Panc1 (cell line): ENCODE measurements around the gene MAST4. TPM values are rescaled to one million over a fixed set of nuclear protein-coding genes. Genes with fewer than 3 reads are reported as not detected.

Source experiments
- ATAC-seq: fragments of 200-7000 bp; cut with Tn5 transposase; 2 replicates; pipeline ENCODE4 v1.9.1; 2020; ENCODE audit warnings: mild to moderate bottlenecking, moderate library complexity
- BruUV-seq: library from RNA; stranded (reverse); fragments of 400-500 nt; replicated peaks from 2 replicates; lab custom pipeline; 2021; lab: Mats Ljungman, UMichigan
- CTCF ChIA-PET: fragments of 300-600 bp; sonication (Branson Sonifier 250); formaldehyde crosslinking; loops from one replicate; lab custom pipeline; 2022; ENCODE audit warnings: antibody characterized with exemption; lab: Charles Lee
- POLR2A ChIA-PET: fragments of 300-600 bp; sonication (Branson Sonifier 250); formaldehyde crosslinking; loops from one replicate; lab custom pipeline; 2022; ENCODE audit warnings: antibody characterized with exemption; lab: Charles Lee
- DNase-seq: peaks from one replicate; pipeline ENCODE4 v3.0.0-alpha.2; 2010; ENCODE audit warnings: low read depth, low spot score
- H3K27ac ChIP-seq: 2 replicates; pipeline ENCODE4 v1.5.1; 2011; ENCODE audit warnings: mild to moderate bottlenecking, low read length, inconsistent platforms
- H3K27me3 ChIP-seq: fragments of 200-500 bp; sonication (Bioruptor generic); 2 replicates; pipeline ENCODE4 v1.6.0; 2014; ENCODE audit warnings: low read length, inconsistent platforms; ENCODE audit not compliant: control insufficient read depth, insufficient read depth
- H3K36me3 ChIP-seq: fragments of 200-500 bp; sonication (Bioruptor generic); 2 replicates; pipeline ENCODE4 v1.5.1; 2014; ENCODE audit warnings: inconsistent platforms, mild to moderate bottlenecking, low read length, moderate library complexity; ENCODE audit not compliant: control insufficient read depth, insufficient read depth
- H3K4me1 ChIP-seq: 2 replicates; pipeline ENCODE4 v1.5.1; 2011; ENCODE audit warnings: inconsistent platforms, mild to moderate bottlenecking, low read length, moderate library complexity; ENCODE audit not compliant: control insufficient read depth, insufficient read depth
- H3K4me3 ChIP-seq, 2 experiments: 2 replicates each; pipeline ENCODE4 v1.5.1; 2011 to 2012; ENCODE audit warnings: low read depth in 2 of 2, low read length in 2 of 2, mild to moderate bottlenecking in 2 of 2, inconsistent platforms in 1 of 2, moderate library complexity in 1 of 2
- H3K9me3 ChIP-seq: fragments of 200-500 bp; sonication (Bioruptor generic); 2 replicates; pipeline ENCODE4 v1.5.1; 2014; ENCODE audit warnings: low read depth, mild to moderate bottlenecking, inconsistent platforms, low read length, moderate library complexity; ENCODE audit not compliant: control insufficient read depth, insufficient read depth
- CTCF ChIP-seq: fragments of 450-650 bp; IDR thresholded peaks from 2 replicates; pipeline ENCODE4 v1.5.1; 2017; ENCODE audit warnings: mild to moderate bottlenecking
- POLR2AphosphoS5 ChIP-seq: IDR thresholded peaks from 2 replicates; pipeline ENCODE4 v1.6.1; 2012; ENCODE audit warnings: mild to moderate bottlenecking, low read depth, low read length, moderate library complexity
- REST ChIP-seq, 2 experiments: IDR thresholded peaks; 2 replicates each; pipeline ENCODE4 v1.6.1; 2011 to 2012; ENCODE audit warnings: low read depth in 2 of 2, control low read depth in 1 of 2, low read length in 1 of 2, mild to moderate bottlenecking in 1 of 2, moderate library complexity in 1 of 2; ENCODE audit not compliant: insufficient read depth in 1 of 2
- SIN3A ChIP-seq: IDR thresholded peaks from 2 replicates; pipeline ENCODE4 v1.6.1; 2012; ENCODE audit warnings: low read depth, mild to moderate bottlenecking, low read length, moderate library complexity, borderline replicate concordance; ENCODE audit not compliant: insufficient read depth
- TCF7L2 ChIP-seq: IDR thresholded peaks from 2 replicates; pipeline ENCODE4 v1.6.1; 2011; ENCODE audit warnings: mild to moderate bottlenecking, low read depth, low read length, inconsistent platforms
- in situ Hi-C: cut with HindIII; loops from 2 replicates; pipeline ENCODE4 v1.10.0; 2016; ENCODE audit warnings: low sequenced_read_pairs, low pct_unique_long_range_greater_than_20kb
- intact Hi-C: fragments of 100-400 bp; cut with micrococcal nuclease; formaldehyde crosslinking; loops from one replicate; pipeline ENCODE4 v1.10.0; 2022; ENCODE audit not compliant: unreplicated experiment
- total RNA-seq: library from RNA; stranded (reverse); gene quantifications from one replicate; pipeline ENCODE4 v1.2.1, GENCODE V29; 2021; ENCODE audit not compliant: unreplicated experiment

MAST4 gene
- total RNA-seq, 1 experiment from 2014 or later, result 1.8 TPM

- CTCF ChIA-PET, result no interaction called here
- intact Hi-C loops, result loop anchor here (10.0 kb wide), 1 partner anchor 388 kb away; no protein-coding TSS in a partner anchor
- H3K36me3 ChIP-seq, result no peaks in the 10 kb centered on the region
- no peak overlapping the region for H3K27ac ChIP-seq
- POLR2A ChIA-PET, result no interaction called here
- ATAC-seq (no peak), DNase-seq (no peak)
- no TSS peak for BruUV-seq
- H3K27me3 ChIP-seq, result no peaks in the 10 kb centered on the region
- no peak for TF ChIP-seq REST (IDR thresholded peaks at IDR 0.05; ENCODE audit: insufficient read depth in 1 of 2, low read depth in 2 of 2, low read length in 1 of 2)
- no peak for TF ChIP-seq SIN3A
- TF ChIP-seq CTCF, result no peak
- no peak for TF ChIP-seq POLR2AphosphoS5
- no peak for TF ChIP-seq TCF7L2
- no peaks in the 10 kb centered on the region for H3K4me1 ChIP-seq
- H3K9me3 ChIP-seq, result no peaks in the 10 kb centered on the region
- H3K4me3 ChIP-seq, result no peak overlapping the region
- in situ Hi-C loops, result no loop called here
Observed at GRCh38 chr5:67202828-67203227, 606.6 kb downstream of the MAST4 start.

GRCh38 chr5:67203701-67204074 lies 607.5 kb downstream of the MAST4 start:
- no TSS peak for BruUV-seq
- no peaks in the 10 kb centered on the region for H3K27me3 ChIP-seq
- no peak overlapping the region for H3K4me3 ChIP-seq
- no peak for TF ChIP-seq TCF7L2
- no peak for TF ChIP-seq CTCF
- no peak for TF ChIP-seq POLR2AphosphoS5
- CTCF ChIA-PET, result interaction anchor here (0.7 kb wide), 1 partner anchor 46 kb away, joined by 6 read pairs; no protein-coding TSS in a partner anchor
- DNase-seq, result no peak
- in situ Hi-C loops (no loop called here), intact Hi-C loops (loop anchor here (10.0 kb wide), 1 partner anchor 389 kb away; no protein-coding TSS in a partner anchor)
- H3K9me3 ChIP-seq, result no peaks in the 10 kb centered on the region
- H3K27ac ChIP-seq, result no peak overlapping the region
- POLR2A ChIA-PET, result no interaction called here
- no peaks in the 10 kb centered on the region for H3K4me1 ChIP-seq
- no peak for ATAC-seq
- no peaks in the 10 kb centered on the region for H3K36me3 ChIP-seq
